NCI-H446 (cell line): ENCODE results near the gene BBS9.

Source experiments
- DNase-seq, 2 experiments: peaks; one replicate each; lab custom pipeline; 2025; lab: John Stamatoyannopoulos, UW

The BBS9 gene

DNA sequence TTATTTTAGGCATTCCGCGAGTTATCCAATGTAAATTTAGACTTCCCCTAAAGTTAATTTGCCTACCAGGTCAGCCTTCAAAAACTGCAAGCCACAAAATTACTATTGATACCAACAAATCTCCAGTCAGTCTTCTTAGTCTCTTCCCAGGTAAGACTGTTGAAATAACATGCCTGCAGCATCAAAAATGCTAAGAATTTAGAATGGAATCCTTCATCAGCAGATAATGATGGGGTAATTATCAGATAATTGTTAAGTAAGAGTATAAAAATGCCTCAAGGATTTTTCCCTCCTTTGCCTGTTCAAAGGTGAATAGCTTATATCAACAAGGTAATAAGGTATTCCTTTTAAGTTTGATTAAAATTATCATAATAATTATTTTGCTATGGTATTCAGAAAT, 228.5 kb downstream of the BBS9 start:
- no peak for DNase-seq

DNA sequence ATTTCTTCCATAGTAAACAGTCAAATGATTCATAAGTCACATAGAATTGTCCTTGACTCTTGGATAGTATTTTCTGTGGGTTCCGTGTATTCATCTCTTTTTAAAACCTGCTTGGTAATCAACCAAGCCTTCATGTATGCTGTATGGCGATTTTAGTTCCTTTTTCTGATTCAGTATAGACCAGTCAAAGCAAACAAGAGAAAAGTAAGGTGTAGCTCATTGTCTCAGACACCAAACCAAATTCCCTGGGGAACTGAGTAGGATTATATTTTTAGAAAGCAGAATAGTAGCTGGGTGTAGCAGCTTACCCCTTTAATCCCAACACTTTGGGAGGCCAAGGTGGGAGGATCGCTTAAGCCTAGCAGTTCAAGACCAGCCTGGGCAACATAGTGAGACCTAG, 240.5 kb downstream of the BBS9 start:
- no peak for DNase-seq

DNA sequence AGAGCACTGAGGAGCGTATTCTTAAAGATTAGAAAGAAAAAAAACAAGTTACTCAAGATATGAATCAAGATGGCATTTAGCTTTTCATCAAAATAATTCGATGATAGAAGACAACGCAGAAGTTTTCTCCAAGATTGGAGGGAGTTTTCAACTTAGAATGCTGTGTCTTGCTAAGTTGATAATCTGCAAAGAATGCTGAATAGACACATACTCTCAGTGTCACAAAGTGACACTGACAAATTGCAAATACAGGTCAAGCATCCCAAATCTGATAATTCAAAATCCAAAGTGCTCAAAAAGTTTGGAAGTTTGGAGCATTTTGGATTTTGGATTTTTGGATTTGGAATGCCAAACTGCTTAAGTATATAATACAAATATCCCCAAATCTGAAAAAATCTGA, 243.8 kb downstream of the BBS9 start:
- no peak for DNase-seq

DNA sequence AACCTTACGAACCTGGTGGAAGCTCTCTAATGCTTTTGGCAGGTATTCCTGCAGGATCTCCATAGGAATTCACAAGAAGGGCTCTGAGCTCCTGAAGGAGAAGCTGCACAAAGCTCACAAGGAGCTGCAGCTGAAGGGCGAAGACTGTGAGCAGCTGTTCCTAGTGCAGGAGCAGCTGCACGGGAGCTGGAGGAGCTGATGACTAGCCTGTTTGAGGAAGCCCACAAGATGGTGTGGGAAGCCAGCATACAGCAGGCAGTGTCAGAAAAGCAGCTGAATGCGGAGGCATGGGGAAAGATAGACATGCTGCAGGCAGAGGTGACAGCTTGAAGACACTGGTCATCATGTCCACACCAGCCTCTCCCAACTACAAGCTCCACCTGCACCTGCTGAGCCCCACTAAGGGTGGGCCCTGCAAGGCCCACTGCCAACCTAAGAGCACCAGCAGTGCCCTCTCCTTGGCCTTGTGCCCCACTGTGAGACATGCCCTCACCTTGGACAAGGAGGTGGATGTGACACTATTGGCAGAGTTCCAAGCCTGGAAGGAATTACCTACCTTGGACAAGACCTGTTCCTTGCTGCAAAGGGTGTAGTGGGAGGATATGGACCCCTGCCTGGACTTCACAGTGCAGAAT, 250.6 kb downstream of the BBS9 start:
- DNase-seq = no peak

DNA sequence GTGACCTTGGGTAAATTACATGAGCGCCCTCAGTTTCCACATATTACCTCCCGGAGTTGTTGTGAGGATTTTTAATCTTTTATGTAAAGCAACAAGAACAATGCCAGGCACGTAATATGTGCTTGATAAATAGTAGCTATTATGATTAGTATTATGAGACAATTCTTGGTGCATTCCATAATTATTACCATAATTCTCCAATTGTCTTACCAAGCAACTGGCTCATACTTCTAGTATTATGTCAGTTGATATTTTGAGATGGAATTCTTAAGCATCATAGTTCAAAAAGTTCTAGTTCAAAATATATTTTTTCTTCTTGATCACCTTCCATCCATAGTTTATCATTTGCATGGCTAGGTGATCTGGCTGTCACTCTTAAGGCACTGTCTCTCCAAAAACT, 259.0 kb downstream of the BBS9 start:
- DNase-seq = no peak

DNA sequence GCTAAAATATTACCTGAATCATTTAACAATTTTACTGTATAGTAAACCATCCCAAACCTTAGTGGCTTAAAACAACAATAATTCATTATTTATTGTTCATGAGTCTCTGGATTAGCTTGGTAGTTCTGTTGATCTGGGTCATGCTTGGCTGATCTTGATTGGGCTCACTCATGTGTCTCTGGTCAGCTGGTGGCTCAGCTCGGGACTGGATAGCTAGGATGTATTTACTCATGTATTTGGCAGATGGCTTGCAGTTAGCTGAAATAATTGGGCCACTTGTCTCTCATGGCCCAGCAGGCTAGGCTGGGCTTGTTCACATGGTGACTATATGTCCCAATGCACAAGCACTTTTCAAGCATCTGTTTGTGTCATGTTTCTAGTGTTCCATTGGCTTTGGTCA, 262.8 kb downstream of the BBS9 start:
- peak; percentile 75 to 88 for DNase-seq

DNA sequence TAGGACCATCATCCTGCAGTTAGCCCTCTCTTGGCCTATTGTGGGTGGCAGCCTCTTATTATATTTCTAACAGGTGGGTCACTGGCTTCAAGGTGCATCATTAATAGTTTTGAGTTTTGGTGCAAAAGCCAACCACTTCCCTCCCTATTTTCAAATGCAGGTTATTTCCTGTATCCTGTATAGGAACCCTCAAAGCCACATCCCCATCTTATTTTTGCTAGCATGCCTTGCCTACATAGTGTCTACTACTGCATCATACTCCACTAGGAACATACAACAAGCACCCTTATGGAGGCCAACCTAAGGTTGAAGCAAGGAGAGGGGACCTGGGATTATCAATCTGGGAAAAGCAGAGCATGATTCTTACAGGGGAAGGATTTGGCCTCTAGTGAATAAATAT, 264.4 kb downstream of the BBS9 start:
- no peak for DNase-seq

DNA sequence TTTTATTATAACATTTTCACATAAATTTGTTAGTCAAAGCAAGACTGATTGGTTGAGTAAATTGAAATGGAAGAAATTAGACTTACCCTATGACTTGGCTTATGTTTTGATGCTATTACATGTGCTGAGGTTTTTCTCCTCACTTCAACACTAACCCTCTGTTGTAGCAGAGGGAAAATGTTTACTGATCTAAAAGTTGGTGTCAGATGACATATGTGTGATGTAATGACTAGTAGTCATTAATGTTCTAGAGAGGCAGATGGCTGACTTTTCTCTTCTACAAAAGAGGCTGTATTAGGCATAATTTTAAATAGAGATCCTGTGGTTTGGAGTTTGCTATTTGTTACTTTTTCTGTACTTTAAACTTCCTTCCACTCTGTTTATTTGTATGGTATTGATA, 266.0 kb downstream of the BBS9 start:
- DNase-seq = peak in 1 of 2 experiments; percentile 3

DNA sequence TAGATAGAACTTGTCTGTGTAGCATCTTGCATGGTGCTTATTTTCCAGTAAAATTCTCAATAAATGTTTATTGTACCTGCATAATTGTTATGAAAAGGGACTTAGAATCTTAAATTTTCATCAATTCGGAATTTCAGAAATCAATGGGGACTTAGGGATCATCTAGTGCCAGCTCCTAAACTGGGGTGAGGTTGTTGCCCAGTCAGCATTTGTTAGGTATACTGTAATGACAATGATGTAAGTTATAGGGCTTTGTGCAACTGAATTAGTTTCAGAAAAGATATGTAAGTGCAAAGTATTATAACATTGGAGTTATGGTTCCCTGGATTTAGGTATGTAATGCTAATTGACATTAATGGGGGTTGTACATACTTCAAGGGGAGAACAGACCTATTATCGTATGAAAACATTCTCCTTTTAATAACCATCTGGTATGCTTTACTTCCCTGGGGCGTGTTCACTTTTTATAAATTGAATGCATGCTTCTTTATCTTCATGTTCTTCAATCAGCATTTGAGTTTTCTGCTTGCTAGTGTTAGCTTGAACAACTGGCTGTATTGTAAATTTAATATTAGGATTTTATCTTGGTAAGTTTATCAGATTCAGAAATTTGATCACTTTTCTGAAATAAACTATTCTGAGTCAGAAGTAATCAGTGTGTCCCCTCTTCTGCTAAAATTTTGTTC, 270.3 kb downstream of the BBS9 start:
- no peak for DNase-seq

DNA sequence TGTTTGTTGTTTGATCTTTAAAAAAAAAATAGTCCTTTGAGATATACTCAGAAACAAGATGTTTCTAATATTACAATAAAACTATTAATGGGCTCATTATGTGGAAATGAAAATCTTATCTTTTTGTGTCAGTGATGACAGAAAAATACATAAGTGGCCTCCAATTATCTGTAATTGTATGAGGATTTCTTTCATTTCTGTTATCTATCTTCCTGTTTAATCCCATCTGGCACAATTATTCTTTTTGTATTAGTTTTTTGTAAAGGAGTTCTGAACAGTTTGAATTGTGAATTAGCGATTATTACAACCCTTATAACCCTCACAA, 270.8 kb downstream of the BBS9 start:
- DNase-seq = no peak

DNA sequence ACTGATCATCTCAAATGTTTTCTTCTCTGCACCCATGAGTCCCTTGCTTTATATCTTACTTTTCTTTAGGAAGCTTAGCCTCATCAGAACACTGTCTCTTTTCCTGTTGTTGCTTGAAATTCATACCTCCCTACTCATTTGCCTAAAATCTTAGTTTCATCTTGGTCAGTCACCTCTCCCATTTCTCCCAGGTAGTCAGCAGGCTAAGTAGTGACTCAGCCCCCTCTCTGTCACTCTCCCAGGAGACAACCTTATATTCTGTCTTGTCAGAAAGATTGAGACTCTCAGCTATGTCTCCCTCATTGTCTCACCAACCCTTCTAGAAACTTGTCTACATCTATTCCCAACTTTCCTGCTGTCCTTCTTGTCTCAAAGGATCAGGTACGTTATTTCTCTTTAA, 280.9 kb downstream of the BBS9 start:
- DNase-seq = no peak

DNA sequence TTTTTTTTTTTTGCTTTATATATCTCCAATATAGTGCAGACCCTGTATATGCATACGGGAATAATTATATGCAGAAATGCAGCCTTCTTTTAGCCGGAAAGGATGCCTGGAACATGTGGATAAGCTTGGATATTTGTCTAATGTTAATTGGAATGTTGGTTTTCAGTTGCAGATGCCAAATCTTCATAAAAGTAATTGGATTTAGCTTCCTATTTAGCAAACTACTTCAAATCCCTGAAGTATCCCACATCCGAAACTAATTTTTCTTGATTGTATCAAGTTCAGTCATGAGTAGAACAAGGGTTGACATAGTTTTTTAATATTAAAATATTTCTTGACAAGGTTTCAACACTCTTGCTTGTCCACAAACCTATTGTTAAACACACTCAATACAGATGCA, 281.7 kb downstream of the BBS9 start:
- no peak for DNase-seq

DNA sequence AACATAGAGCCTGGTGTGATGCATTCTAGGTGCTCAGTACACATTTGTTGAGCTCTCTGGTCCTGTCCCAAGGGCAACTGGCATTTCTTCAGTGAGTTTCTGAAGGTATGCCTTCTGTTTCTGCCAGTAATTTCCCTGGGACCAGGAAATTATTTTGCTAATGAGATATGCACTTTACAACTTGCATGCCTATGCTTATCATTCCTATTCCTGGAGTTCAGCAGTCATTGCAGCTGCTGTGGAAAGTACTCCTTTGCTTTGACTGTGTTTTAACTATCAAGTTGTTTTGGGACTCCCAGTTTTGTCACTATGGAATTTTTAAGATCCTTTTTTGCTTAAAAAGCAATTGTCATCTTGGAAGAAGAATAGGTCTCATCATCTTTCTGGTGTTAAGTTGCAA, 283.0 kb downstream of the BBS9 start:
- DNase-seq = no peak

DNA sequence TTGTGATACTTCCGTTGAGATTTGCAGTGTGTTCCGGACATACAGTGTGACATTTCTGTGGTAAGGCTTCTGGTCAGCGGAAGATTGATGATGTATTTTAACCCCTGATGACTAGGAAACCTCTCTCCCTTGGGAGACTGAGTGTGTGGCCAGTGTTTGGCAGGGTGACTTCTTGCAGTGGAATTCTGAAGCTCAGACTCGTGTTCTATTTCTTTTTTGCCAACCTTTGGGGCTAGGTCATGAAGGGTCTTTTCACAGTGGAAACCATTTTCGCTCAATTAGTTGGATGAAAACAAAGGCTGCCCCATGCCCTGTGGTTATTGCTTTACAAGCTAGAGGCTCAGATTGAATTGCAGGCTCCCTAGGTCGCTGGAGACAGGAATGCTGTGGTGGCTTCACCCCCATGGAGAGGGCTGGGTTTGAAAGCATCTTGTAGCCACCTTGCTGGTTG, 288.9 kb downstream of the BBS9 start:
- DNase-seq = no peak

DNA sequence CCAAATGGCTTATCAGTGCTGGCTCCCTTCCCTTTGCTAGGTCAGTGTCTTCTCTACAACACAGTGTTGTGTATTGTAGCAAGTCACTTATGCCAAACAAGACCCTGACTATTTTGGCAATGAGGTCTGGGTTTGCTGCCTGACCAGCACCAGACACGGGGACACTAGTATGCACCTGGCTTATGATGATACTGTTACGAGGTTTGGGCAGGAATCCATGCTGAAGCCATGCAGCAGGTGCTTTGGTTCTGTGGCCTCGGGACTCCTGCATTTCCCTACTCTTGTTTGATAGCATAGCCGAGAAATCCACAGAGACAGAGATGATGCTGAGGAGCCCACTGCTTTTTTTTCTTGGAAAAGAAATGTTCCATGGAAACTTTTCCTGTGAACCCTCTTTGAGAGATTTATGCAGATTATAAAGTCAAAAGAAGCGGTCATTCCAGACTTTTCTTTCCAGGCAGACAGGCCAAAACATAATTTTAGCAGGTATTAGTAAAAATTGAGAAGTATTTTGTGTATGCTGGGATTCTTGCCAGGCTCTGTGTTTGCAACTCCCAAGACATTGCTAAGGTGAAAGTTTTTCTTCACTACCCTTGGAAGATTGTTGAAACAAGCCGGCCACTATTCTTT, 291.1 kb downstream of the BBS9 start:
- no peak for DNase-seq

DNA sequence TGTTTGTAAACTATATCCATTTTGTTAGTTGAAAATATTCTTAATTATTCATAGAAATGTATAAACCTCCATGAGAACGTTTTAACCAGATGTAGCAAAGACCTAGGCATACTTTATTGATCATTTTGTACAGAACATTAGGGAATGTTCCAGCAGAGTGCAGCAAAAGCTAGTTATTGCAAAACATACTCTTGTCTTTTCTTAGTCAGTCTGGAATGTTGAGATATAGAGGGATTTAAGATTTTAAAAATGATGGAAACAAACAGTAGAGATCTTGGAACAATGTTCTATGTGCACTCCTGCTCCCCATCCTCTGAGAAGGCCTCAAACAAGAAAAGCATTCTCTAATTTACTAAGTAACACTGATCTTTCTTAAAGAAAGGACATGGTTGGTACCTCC, 292.1 kb downstream of the BBS9 start:
- no peak for DNase-seq

DNA sequence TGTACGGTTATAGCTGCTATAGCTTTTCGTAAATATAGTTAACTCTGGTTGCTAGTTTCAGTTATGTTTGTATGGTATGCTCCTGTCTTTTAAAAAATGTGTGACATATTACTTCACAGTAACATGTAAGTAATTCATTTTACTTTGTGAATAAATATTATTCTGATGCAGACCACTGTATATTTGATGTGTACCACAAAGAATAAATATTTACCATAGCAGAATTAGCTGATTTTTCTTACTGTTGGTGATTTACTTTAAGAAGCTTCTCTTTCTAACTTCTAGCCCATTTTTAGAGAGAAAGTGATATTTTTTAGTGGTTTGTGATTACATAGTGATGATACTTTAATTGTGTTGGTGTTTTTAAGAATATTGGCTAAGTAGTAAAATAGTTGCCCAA, 292.8 kb downstream of the BBS9 start:
- no peak for DNase-seq

DNA sequence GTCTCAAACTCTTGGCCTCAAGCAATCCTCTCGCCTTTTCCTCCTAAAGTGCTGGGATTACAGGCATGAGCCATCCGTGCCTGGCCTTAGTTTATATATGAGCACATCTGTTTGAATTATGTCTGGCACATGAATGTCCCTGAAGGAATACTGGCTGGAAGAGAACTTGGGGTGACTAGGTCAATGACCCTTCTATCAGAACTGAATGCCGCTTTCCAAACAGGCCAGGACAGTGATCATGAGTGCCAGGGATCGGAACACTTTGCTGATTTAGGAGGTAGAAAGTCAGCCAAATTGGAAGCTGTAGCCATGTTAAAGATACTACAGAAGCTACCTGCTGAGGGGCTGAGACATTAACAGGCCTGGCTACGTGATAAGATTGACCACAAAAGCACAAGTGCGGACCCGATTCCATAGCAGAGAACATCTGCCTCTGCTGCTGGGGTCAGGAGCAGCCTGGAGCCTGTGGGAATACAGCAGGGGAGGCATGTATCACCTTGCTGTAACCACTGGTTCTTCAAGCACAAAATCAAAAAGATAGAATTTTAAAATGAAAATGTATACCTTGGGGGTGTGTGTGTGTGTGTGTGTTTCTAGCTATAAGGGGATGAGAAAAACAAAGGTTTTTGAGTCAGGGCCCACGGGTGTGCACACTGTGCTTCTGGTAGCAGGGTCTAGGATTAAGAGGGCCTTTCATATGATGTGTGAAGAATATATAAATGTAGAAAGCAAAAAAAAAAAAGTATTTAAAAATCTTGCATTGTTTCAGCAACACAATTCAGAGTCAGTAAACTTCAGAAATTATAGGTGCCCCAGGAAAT, 293.7 kb downstream of the BBS9 start:
- no peak for DNase-seq

DNA sequence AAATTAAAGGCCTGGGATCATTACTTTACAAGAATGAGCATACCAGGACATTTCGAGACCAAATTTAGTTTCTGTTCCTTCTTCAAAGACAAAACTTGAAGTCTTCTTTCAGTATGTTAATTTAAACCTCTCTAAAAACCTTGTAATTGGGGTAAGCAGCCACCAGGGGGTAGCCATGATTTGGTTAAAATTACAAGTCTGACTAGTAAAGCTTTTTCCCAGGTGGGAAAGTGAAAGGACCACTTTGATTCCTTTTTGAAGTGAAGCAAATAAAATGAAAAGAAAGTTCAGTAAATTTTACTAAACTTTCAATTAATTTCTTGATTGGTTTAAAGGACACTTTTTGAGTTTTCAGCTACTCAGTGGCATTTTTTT, 294.3 kb downstream of the BBS9 start:
- no peak for DNase-seq

DNA sequence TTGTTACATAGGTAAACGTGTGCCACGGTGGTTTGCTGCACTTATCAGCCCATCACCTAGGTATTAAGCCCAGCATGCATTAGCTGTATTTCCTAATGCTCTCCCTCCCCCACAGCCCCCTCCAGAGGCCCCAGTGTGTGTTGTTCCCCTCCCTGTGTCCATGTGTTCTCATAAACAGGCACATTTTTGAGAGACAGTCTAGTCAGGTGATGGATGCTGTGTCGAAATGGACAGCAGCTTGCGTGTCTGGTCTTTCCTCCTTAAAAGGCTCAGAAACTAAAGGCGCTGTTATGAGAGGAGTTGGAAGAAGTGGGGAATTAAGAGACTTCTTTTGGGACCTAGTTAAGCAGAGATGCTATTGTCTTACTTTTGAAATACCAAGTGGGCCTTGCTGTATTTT, 296.0 kb downstream of the BBS9 start:
- DNase-seq = no peak

DNA sequence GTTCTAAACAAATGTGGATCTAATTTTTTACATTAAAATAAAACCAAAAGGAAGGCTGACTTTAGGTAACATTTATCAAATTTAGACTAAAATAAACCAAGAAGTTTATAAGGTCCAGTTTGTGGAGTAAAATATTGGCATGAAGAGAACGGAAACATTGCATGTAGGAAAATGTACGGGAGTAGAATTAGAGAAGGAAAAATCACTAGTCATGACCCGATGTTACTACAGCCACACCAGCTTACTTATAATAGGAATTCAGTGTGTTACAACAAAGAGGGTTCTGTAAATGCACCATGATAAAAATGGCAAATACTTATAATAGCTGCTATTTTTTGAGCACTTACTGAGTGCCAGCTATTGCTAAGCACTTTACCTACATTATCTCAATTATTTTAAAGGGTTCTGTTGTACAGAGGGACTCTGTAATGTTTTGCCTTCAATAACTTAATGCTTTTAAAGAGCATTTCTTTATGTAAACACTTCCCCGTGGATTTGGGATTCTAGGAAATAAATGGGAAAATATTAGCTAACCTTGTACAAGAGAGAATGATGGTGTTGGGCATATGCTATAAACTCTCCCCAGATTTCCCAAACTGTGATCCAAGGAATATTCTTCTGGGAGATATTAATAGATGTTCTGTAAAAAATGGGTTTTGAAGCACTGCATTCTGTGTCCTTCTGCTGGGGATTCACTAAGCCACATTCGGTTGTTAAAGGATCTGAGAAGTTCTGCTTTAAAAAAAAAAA, 296.7 kb downstream of the BBS9 start:
- no peak for DNase-seq

DNA sequence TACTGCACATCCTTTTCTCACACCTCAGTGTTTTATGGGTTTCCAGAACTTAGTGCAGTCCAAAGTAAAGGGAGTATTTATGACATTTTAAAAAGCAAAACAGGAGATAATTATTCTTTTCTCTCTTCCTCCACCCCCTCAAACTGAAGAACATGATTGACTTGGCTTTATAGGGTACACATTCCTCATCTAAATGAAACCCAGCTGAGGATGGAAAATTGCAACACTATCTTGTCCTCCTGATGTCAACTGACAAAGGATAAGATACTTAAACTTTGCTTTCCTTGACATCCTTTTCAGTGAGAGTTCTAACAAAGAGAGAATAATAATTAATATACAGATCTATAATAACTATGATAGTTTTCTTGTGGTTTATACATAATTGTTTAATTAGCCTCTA, 299.1 kb downstream of the BBS9 start:
- no peak for DNase-seq
